Neural cell (in vitro differentiated cells): ENCODE data around the gene NACC2.

Experiments used
- CTCF ChIP-seq: fragments of 450-650 bp; IDR thresholded peaks from 2 replicates; pipeline ENCODE4 v1.5.1; 2014; ENCODE audit warnings: antibody characterized with exemption, mild to moderate bottlenecking, moderate library complexity; ENCODE audit not compliant: poor library complexity, severe bottlenecking
- EP300 ChIP-seq: fragments of 450-650 bp; conservative IDR thresholded peaks from 2 replicates; pipeline ENCODE4 v1.6.1; 2014; ENCODE audit warnings: antibody characterized with exemption, mild to moderate bottlenecking, moderate library complexity; ENCODE audit not compliant: poor library complexity, severe bottlenecking
- EZH2 ChIP-seq: fragments of 200-600, 300-800 bp; shearing (Covaris generic), sonication (generic); IDR thresholded peaks from 2 replicates; pipeline ENCODE4 v1.6.1; 2014; ENCODE audit warnings: antibody characterized with exemption, low read length, borderline replicate concordance, mild to moderate bottlenecking; ENCODE audit not compliant: insufficient read depth, poor library complexity, severe bottlenecking
- MXI1 ChIP-seq: fragments of 450-650 bp; conservative IDR thresholded peaks from 2 replicates; pipeline ENCODE4 v1.6.1; 2014; ENCODE audit warnings: antibody characterized with exemption, mild to moderate bottlenecking; ENCODE audit not compliant: poor library complexity, severe bottlenecking
- POLR2AphosphoS5 ChIP-seq: IDR thresholded peaks from 2 replicates; pipeline ENCODE4 v1.6.1; 2012
- RAD21 ChIP-seq: fragments of 450-650 bp; conservative IDR thresholded peaks from 2 replicates; pipeline ENCODE4 v1.6.1; 2014; ENCODE audit warnings: antibody characterized with exemption, mild to moderate bottlenecking, moderate library complexity
- REST ChIP-seq: IDR thresholded peaks from 2 replicates; pipeline ENCODE4 v1.6.1; 2012; ENCODE audit warnings: borderline replicate concordance
- SMC3 ChIP-seq: fragments of 450-650 bp; conservative IDR thresholded peaks from 2 replicates; pipeline ENCODE4 v1.6.1; 2014; ENCODE audit warnings: antibody characterized with exemption, mild to moderate bottlenecking, moderate library complexity; ENCODE audit not compliant: poor library complexity
- TAF1 ChIP-seq: IDR thresholded peaks from 2 replicates; pipeline ENCODE4 v1.6.1; 2012; ENCODE audit warnings: low read depth

GRCh38 chr9:136036848-136037247 lies 58.2 kb downstream of the NACC2 start:
- no peak for TF ChIP-seq CTCF
- TF ChIP-seq EZH2 = no peak
- no peak for TF ChIP-seq REST
- no peak for TF ChIP-seq POLR2AphosphoS5
- no peak for TF ChIP-seq EP300
- no peak for TF ChIP-seq RAD21
- no peak for TF ChIP-seq TAF1
- TF ChIP-seq SMC3 = no peak
- TF ChIP-seq MXI1 = no peak
